Brain microvascular endothelial cell (primary cell): ENCODE data around the gene ATP13A1.
"Not testable (repeated sequence)": the region's sequence is repeated elsewhere in the genome, so short reads cannot be mapped to it uniquely, and the experiment has no call there.

Source experiments
- DNase-seq: peaks from one replicate; pipeline ENCODE4 v3.0.0-alpha.2; 2020
- H3K27ac ChIP-seq: fragments of 250-450 bp; sonication (Bioruptor Pico); 2 replicates; pipeline ENCODE4 v1.5.1; 2020; ENCODE audit warnings: mild to moderate bottlenecking, moderate library complexity
- H3K27me3 ChIP-seq: fragments of 250-450 bp; sonication (Bioruptor Pico); replicated peaks from 2 replicates; pipeline ENCODE4 v1.5.1; 2020; ENCODE audit warnings: mild to moderate bottlenecking
- H3K36me3 ChIP-seq: fragments of 250-450 bp; sonication (Bioruptor Pico); replicated peaks from 2 replicates; pipeline ENCODE4 v1.5.1; 2020; ENCODE audit warnings: mild to moderate bottlenecking
- H3K4me3 ChIP-seq: 2 replicates; pipeline ENCODE4 v1.5.1; 2011; ENCODE audit warnings: low read depth, mild to moderate bottlenecking, control low read depth, low read length, moderate library complexity
- CTCF ChIP-seq: IDR thresholded peaks from 2 replicates; pipeline ENCODE4 v1.5.1; 2011; ENCODE audit warnings: low read depth, mild to moderate bottlenecking, moderate library complexity, low read length, control low read depth, inconsistent platforms; ENCODE audit errors: missing control alignments
- in situ Hi-C: cut with HindIII; loops from 2 replicates; pipeline ENCODE4 v1.10.0; 2017; ENCODE audit warnings: low sequenced_read_pairs, low pct_ligation_motif_present

The ATP13A1 gene

GRCh38 chr19:19668230-19669012 is 4.9 kb upstream of the ATP13A1 start, which contains the start of gene ZNF101:
Gene ZNF101 (plus strand): TSS chr19:19668839. CDS start chr19:19668964, 125 bp downstream.
- peak within 1 kb of the TSS; percentile 85 for H3K4me3 ChIP-seq
- in situ Hi-C loops: no loop called here
- no peaks in the 10 kb centered on the region for H3K36me3 ChIP-seq
- TF ChIP-seq CTCF: no peak
- peak; percentile 85 for DNase-seq
- no peaks in the 10 kb centered on the region for H3K27me3 ChIP-seq
- H3K27ac ChIP-seq: peak within 1 kb of the TSS; percentile 45

GRCh38 chr19:19665420-19665948 is 2.0 kb upstream of the ATP13A1 start:
- H3K4me3 ChIP-seq, in situ Hi-C loops, DNase-seq, H3K27ac ChIP-seq, H3K27me3 ChIP-seq, H3K36me3 ChIP-seq: not testable (repeated sequence)

GRCh38 chr19:19662871-19663255 is 613 bp downstream of the ATP13A1 start:
- in situ Hi-C loops: no loop called here
- Histone ChIP-seq H3K4me3 (peak overlapping the region; percentile 97), H3K27me3 (no peaks in the 10 kb centered on the region), H3K36me3 (peaks cover 18% of the 10 kb centered on the region), H3K27ac (peak overlapping the region; percentile 91)
- no peak for DNase-seq
- no peak for TF ChIP-seq CTCF

- Histone ChIP-seq H3K4me3 (peak overlapping the region; percentile 97), H3K36me3 (peaks cover 23% of the 10 kb centered on the region), H3K27ac (no peak overlapping the region), H3K27me3 (no peaks in the 10 kb centered on the region)
- no peak for TF ChIP-seq CTCF
- DNase-seq: no peak
- in situ Hi-C loops: no loop called here
Measured at GRCh38 chr19:19662344-19662743, 1.1 kb downstream of the ATP13A1 start.

GRCh38 chr19:19661675-19662251 is 1.7 kb downstream of the ATP13A1 start:
- no peak overlapping the region for H3K27ac ChIP-seq
- no peak for TF ChIP-seq CTCF
- peak overlapping the region; percentile 97 for H3K4me3 ChIP-seq
- in situ Hi-C loops: no loop called here
- H3K36me3 ChIP-seq: peaks cover 29% of the 10 kb centered on the region
- H3K27me3 ChIP-seq: no peaks in the 10 kb centered on the region
- DNase-seq: no peak

GRCh38 chr19:19661141-19661674 is 2.3 kb downstream of the ATP13A1 start:
- no peak overlapping the region for H3K27ac ChIP-seq
- in situ Hi-C loops: no loop called here

More at GRCh38 chr19:19661141-19661674, 2.3 kb downstream of the ATP13A1 start:
- H3K27me3 ChIP-seq: no peaks in the 10 kb centered on the region
- TF ChIP-seq CTCF: no peak
- no peak for DNase-seq
- H3K36me3 ChIP-seq: peaks cover 35% of the 10 kb centered on the region
- H3K4me3 ChIP-seq: no peak overlapping the region
